Sigmoid colon (tissue), 4 donors: Measurements from ENCODE around the gene KIF13A.

Experiments
- POLR2A ChIP-seq, 2 donors: fragments of 450-650 bp; IDR thresholded peaks; one replicate each; pipeline ENCODE4 v1.6.1; 2016; ENCODE audit warnings: antibody characterized with exemption in 2 of 2, mild to moderate bottlenecking in 2 of 2, moderate library complexity in 2 of 2
- POLR2AphosphoS5 ChIP-seq, 4 donors: sonication (generic); formaldehyde crosslinking; IDR thresholded peaks; one replicate each; pipeline ENCODE4 v1.6.1; 2017; ENCODE audit warnings: antibody characterized with exemption in 4 of 4
- TF ChIP-seq, protein P1 (sequence below), 4 experiments: fragments of 450-650 bp in 3 of 4; fragments of 200-600 bp in 1 of 4; IDR thresholded peaks; one replicate each; pipeline ENCODE4 v1.5.1; 2016 to 2019; ENCODE audit warnings: antibody characterized with exemption in 4 of 4, mild to moderate bottlenecking in 3 of 4, moderate library complexity in 2 of 4

DNA sequence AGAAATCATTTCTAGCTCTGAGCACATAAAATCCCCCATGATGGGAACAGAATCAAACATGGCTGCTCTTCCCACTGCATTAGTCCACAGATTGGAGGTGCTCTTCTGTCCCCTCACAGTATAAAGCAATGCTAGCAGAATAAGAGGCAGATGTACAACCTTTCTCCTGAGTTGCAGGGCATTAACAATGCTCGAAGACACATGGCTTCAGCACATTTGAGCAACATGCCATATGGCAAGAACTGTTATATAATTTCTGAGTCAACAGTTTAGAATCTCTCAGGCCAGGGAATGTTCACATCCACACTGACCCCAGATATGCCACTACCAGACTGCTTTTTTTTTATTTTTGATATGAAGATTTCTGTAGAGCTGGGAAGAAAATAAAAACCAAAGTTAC is 119.6 kb downstream of the KIF13A start:
- peak in 2 of 4 donors; percentile 18 to 64 for TF ChIP-seq POLR2AphosphoS5 (IDR thresholded peaks at IDR 0.05)
- no peak for TF ChIP-seq POLR2A (IDR thresholded peaks at IDR 0.05)
- TF ChIP-seq, protein P1, sequence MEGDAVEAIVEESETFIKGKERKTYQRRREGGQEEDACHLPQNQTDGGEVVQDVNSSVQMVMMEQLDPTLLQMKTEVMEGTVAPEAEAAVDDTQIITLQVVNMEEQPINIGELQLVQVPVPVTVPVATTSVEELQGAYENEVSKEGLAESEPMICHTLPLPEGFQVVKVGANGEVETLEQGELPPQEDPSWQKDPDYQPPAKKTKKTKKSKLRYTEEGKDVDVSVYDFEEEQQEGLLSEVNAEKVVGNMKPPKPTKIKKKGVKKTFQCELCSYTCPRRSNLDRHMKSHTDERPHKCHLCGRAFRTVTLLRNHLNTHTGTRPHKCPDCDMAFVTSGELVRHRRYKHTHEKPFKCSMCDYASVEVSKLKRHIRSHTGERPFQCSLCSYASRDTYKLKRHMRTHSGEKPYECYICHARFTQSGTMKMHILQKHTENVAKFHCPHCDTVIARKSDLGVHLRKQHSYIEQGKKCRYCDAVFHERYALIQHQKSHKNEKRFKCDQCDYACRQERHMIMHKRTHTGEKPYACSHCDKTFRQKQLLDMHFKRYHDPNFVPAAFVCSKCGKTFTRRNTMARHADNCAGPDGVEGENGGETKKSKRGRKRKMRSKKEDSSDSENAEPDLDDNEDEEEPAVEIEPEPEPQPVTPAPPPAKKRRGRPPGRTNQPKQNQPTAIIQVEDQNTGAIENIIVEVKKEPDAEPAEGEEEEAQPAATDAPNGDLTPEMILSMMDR (IDR thresholded peaks at IDR 0.05), result no peak
